GM19395 (cell line): Measurements from ENCODE around the gene GPD1L.
"Not testable (repeated sequence)": the region's sequence is repeated elsewhere in the genome, so short reads cannot be mapped to it uniquely, and the experiment has no call there.

Source experiments
- ATAC-seq: cut with Tn5 transposase; IDR thresholded peaks from one replicate; pipeline ENCODE4 v1.9.1; 2021; ENCODE audit warnings: mild to moderate bottlenecking, moderate library complexity; ENCODE audit not compliant: unreplicated experiment

Gene GPD1L

GRCh38 chr3:32106132-32106928 lies at the start of gene GPD1L:
TSS of gene GPD1L (plus strand) at chr3:32106620. CDS start at chr3:32106712, 92 bp downstream.
- peak; percentile 99 for ATAC-seq

- ATAC-seq, result not testable (repeated sequence)
These were observed 48.0 kb upstream of the GPD1L start for GRCh38 chr3:32058465-32058864.

- ATAC-seq, result no peak
These were observed 43.4 kb upstream of the GPD1L start for GRCh38 chr3:32062950-32063582.

GRCh38 chr3:32066686-32067085 lies 39.7 kb upstream of the GPD1L start:
- no peak for ATAC-seq

GRCh38 chr3:32074194-32074593 lies 32.2 kb upstream of the GPD1L start:
- not testable (repeated sequence) for ATAC-seq

- no peak for ATAC-seq
These were observed 29.9 kb upstream of the GPD1L start for GRCh38 chr3:32076566-32076965.

- ATAC-seq, result no peak
These were observed 28.9 kb upstream of the GPD1L start for GRCh38 chr3:32077260-32078084.

- ATAC-seq, result no peak
These were observed 28.3 kb upstream of the GPD1L start for GRCh38 chr3:32078085-32078634.

- no peak for ATAC-seq
These were observed 27.6 kb upstream of the GPD1L start for GRCh38 chr3:32078864-32079263.

GRCh38 chr3:32082721-32083120 lies 23.7 kb upstream of the GPD1L start:
- ATAC-seq, result no peak

GRCh38 chr3:32083702-32084270 lies 22.6 kb upstream of the GPD1L start:
- no peak for ATAC-seq

- no peak for ATAC-seq
These were observed 21.6 kb upstream of the GPD1L start for GRCh38 chr3:32084870-32085269.

GRCh38 chr3:32086464-32086863 lies 20.0 kb upstream of the GPD1L start:
- no peak for ATAC-seq

- ATAC-seq, result no peak
These were observed 16.9 kb upstream of the GPD1L start for GRCh38 chr3:32089476-32089875.

- ATAC-seq, result no peak
These were observed 13.2 kb upstream of the GPD1L start for GRCh38 chr3:32093204-32093603.

- ATAC-seq, result no peak
These were observed 11.0 kb upstream of the GPD1L start for GRCh38 chr3:32095431-32095830.

- peak; percentile 86 for ATAC-seq
These were observed 8.7 kb upstream of the GPD1L start for GRCh38 chr3:32097768-32098167.

GRCh38 chr3:32098528-32098927 lies 7.9 kb upstream of the GPD1L start:
- no peak for ATAC-seq

GRCh38 chr3:32100465-32100864 lies 6.0 kb upstream of the GPD1L start:
- no peak for ATAC-seq

GRCh38 chr3:32102289-32102688 lies 4.1 kb upstream of the GPD1L start:
- no peak for ATAC-seq

- ATAC-seq, result no peak
These were observed 1.9 kb upstream of the GPD1L start for GRCh38 chr3:32104492-32104891.
